HG02763 (cell line): ENCODE results near the gene IFNL3.
"Not testable (repeated sequence)": the region's sequence is repeated elsewhere in the genome, so short reads cannot be mapped to it uniquely, and the experiment has no call there.

Experiments
- ATAC-seq: cut with Tn5 transposase; IDR thresholded peaks from one replicate; pipeline ENCODE4 v1.9.1; 2021; ENCODE audit warnings: mild to moderate bottlenecking, moderate library complexity; ENCODE audit not compliant: unreplicated experiment

Gene IFNL3

GRCh38 chr19:39244410-39245100, at the start of gene IFNL3:
Gene IFNL3 (minus strand): TSS chr19:39245006. CDS start chr19:39244967, 39 bp downstream.
- ATAC-seq = not testable (repeated sequence)

DNA sequence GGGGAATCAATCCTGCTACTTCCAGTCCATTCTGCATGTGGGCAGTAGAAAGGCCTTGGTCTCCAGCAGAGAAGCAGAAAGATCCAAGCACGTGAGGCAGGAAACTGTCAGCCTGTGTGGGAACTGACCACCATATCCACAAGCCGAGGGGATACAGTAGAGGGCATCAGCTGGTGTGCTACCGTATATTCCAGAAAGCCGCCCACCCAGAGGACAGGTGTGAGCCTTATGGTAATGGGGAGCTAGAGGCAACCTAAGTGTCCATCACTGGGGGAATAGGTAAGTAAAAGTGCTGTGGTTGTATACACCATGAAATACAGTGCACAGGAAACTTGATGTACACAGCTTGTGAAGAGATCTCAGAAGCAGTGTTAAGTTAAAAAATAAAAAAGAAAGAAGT, 48.6 kb upstream of the IFNL3 start:
- ATAC-seq = no peak

- ATAC-seq = no peak
Measured at GRCh38 chr19:39284032-39284431, 39.2 kb upstream of the IFNL3 start.

GRCh38 chr19:39282021-39282420, 37.2 kb upstream of the IFNL3 start:
- ATAC-seq = no peak

DNA sequence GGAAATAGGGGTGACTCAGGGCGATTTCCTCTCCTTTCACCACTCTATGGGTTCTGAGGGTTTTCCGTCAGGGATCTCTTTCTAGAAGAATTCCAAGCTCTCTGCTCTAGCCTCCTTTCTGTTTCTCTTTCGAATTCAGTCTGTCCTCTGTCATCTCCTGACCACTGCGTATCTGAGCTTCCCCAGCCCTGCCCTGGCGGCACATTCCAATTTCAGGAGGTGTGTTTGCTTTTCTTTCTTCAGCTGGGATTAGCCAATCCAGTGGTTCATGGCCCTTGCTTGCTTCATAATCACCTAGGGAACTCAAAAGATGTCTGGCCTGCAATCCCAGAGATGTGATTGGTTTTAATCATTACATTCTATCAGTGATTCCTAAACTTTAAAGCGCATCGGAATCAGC, 32.8 kb upstream of the IFNL3 start:
- ATAC-seq = no peak

- ATAC-seq = no peak
Measured at GRCh38 chr19:39276740-39277139, 31.9 kb upstream of the IFNL3 start.

GRCh38 chr19:39275578-39275977, 30.8 kb upstream of the IFNL3 start:
- ATAC-seq = no peak

DNA sequence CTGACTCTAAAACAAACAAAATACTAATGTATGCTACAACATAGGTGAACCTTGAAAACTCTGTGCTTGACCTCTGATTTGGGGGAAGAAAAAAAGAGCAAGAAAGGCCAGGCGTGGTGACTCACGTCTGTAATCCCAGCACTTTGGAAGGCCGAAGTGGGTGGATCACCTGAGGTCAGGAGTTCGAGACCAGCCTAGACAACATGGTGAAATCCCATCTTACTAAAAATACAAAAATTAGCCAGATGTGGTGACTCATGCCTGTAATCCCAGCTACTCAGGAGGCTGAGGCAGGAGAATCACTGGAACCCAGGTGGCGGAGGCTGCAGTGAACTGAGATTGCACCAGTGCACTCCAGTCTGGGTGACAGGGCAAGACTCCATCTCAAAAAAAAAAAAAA, 29.1 kb upstream of the IFNL3 start:
- not testable (repeated sequence) for ATAC-seq

GRCh38 chr19:39270036-39270871, 25.4 kb upstream of the IFNL3 start:
- no peak for ATAC-seq

GRCh38 chr19:39269369-39269768, 24.6 kb upstream of the IFNL3 start:
- not testable (repeated sequence) for ATAC-seq

GRCh38 chr19:39268531-39269223, 23.9 kb upstream of the IFNL3 start:
- ATAC-seq = not testable (repeated sequence)

- not testable (repeated sequence) for ATAC-seq
Measured at GRCh38 chr19:39268085-39268484, 23.3 kb upstream of the IFNL3 start, which contains the start of gene IFNL2. Gene IFNL2 (plus strand): TSS chr19:39268396. CDS start chr19:39268569, 173 bp downstream.

DNA sequence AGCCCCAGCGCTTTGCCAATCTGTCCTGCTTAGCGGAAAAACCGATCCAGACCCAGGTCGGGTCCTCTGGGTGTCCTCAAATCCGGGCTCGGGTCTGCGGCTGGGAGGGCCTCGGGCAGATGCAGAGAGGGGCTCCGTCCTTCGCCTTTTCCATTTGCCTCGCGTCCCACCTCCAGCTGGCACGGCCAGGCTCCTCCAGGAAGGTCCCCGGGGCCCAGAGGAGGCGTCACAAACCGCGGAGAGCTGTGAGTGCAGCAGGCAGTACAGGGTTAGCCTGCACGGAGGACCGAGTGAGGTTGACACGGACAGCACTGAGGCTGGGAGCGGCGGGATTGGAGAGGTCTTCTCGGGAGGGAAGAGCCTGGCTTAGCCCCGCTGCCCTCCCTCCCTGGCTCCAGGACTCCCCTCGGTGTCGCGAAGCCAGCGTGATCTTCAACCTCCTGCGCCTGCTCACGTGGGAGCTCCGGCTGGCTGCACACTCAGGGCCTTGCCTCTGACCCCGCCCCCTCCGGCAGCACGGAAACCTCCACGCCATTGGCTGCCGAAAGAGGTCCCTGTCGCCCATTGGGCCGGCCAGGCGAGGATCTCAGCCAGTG, 20.6 kb upstream of the IFNL3 start:
- ATAC-seq = no peak

- no peak for ATAC-seq
Measured at GRCh38 chr19:39264306-39265290, 19.8 kb upstream of the IFNL3 start.

DNA sequence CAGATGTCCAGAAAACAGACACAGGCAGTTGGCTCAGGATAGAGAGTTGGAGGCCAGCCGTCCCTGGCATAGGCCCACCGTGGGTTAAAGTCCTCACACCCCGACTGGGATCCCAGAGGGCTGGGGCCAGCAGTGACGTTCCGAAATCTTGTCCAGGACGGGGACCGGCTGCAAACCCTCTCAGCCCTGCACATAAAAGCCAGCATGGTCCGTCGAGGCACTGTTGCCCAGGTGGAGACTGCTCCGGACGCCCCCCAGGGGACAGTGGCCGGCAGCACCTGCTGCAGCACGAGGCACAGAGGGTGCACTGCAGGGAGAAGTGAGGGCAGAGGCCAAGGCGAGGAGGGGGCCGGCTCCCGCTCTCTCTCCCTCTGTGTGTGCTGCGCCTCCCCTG, 19.1 kb upstream of the IFNL3 start:
- no peak for ATAC-seq

- no peak for ATAC-seq
Measured at GRCh38 chr19:39262496-39262895, 17.7 kb upstream of the IFNL3 start.

- ATAC-seq = no peak
Measured at GRCh38 chr19:39261704-39262103, 16.9 kb upstream of the IFNL3 start.

DNA sequence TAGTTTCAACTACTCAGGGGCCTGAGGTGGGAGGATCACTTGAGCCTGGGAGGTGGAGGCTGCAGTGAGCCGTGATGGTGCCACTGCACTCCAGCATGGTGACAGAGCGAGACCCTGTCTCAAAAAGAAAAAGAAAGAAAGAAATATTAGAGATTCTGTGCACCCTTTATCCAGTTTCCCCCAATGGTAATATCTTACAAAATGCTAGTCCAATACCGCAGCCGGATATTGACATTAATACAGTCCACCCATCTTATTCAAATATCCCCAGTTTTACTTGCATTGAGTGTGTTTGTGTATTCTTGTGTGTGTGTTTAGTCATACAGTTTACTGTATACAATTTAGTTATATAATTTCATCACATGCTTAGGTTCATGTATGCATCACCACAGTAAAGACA, 12.4 kb upstream of the IFNL3 start:
- no peak for ATAC-seq

- ATAC-seq = no peak
Measured at GRCh38 chr19:39254531-39255345, 9.9 kb upstream of the IFNL3 start.
